ENCODE measurements around the gene MCRIP2. TPM values are rescaled to one million over a fixed set of nuclear protein-coding genes. Genes with fewer than 3 reads are reported as not detected.

The MCRIP2 gene
- total RNA-seq, 2 donors from 2014 or later, result 12.2 to 42.2 TPM

GRCh38 chr16:669666-670065 lies 28.0 kb downstream of the MCRIP2 start:
- no peak overlapping the region for H3K27ac ChIP-seq
- no peak for ATAC-seq (ENCODE audit: insufficient number of reproducible peaks, low FRiP score, low read depth)
- peaks cover 35% of the 10 kb centered on the region for H3K36me3 ChIP-seq
- H3K27me3 ChIP-seq (replicated peaks; ENCODE audit: insufficient read depth), result no peaks in the 10 kb centered on the region
- DNase-seq (ENCODE audit: low spot score), result no peak
- H3K4me3 ChIP-seq, result no peak overlapping the region
- no peak for TF ChIP-seq CTCF (IDR thresholded peaks at IDR 0.05)
- no peaks in the 10 kb centered on the region for H3K9me3 ChIP-seq
- H3K4me1 ChIP-seq (ENCODE audit: control insufficient read depth in 1 of 2, low read depth in 2 of 2), result peaks cover 7 to 19% of the 10 kb centered on the region in 2 donors

DNA sequence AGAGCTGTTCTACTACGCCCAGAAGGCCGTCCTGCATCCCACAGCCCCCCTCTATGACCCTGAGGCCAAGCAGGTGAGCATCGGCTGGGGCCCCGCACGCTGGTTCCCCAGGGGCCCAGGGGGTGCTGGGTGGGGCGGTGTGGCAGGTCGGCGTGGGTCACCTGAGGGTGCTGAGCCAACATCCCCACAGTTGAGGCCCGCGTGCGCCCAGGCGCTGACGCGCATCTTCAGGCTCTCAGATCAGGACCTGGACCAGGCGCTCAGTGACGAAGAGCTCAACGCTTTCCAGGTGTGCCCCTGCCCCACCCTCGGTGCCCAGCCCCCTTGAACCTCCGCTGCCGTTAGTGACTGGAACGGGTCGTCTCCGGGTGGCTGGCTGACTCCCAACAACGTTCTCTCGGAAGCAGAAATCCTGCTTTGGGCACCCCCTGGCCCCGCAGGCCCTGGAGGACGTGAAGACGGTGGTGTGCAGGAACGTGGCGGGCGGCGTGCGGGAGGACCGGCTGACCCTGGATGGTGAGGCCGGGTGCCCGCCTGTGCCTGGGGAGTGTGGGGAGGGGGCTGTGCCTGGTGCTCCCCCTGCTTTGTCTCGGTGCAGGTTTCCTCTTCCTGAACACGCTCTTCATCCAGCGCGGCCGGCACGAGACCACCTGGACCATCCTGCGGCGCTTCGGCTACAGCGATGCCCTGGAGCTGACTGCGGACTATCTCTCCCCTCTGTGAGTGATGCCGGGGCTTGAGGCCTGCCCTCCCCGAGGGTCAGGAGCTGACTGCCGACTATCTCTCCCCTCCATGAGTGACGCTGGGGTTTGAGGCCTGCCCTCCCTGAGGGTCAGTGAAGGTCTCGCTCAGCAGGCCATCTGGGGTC lies 29.1 kb downstream of the MCRIP2 start:
- ATAC-seq (ENCODE audit: insufficient number of reproducible peaks, low FRiP score, low read depth) (no peak), DNase-seq (ENCODE audit: low spot score) (no peak)
- Histone ChIP-seq H3K4me1 (ENCODE audit: control insufficient read depth in 1 of 2, low read depth in 2 of 2) (peaks cover 12 to 27% of the 10 kb centered on the region in 2 donors), H3K4me3 (no peak overlapping the region), H3K9me3 (no peaks in the 10 kb centered on the region), H3K27me3 (replicated peaks; ENCODE audit: insufficient read depth) (no peaks in the 10 kb centered on the region), H3K27ac (no peak overlapping the region), H3K36me3 (peaks cover 35% of the 10 kb centered on the region)
- TF ChIP-seq CTCF (IDR thresholded peaks at IDR 0.05), result no peak

DNA sequence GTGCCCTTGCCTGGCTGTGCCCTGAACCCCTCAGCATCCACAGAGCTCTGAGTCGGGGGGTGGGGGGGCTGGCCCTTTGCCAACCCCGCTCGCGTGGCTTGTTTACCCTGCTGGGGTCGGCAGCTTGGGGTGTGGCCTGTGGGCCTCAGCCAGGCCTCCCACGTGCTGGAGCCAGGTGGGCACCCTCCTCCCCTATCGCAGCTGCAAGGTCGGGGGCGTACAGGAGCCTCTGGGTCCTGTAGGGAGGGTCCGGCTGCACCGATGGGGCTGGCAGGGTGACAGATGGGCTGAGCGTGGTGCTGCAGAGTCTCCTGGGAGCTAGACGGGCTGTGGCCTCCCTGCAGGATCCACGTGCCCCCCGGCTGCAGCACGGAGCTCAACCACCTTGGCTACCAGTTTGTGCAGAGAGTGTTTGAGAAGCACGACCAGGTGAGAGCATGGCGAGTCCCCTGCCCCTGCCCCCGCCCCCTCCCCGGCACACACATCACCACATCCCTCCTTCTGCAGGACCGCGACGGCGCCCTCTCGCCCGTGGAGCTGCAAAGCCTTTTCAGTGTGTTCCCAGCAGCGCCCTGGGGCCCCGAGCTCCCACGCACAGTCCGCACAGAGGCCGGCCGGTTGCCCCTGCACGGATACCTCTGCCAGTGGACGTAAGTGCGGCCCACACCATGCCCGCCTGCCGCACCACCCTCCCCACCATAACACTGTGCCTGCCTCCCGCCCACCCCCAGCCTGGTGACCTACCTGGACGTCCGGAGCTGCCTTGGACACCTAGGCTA lies 29.9 kb downstream of the MCRIP2 start:
- DNase-seq (ENCODE audit: low spot score) (no peak), ATAC-seq (ENCODE audit: insufficient number of reproducible peaks, low FRiP score, low read depth) (no peak)
- peaks cover 12 to 32% of the 10 kb centered on the region in 2 donors for H3K4me1 ChIP-seq (ENCODE audit: control insufficient read depth in 1 of 2, low read depth in 2 of 2)
- H3K27ac ChIP-seq, result no peak overlapping the region
- H3K36me3 ChIP-seq, result peaks cover 35% of the 10 kb centered on the region
- no peaks in the 10 kb centered on the region for H3K27me3 ChIP-seq (replicated peaks; ENCODE audit: insufficient read depth)
- no peak for TF ChIP-seq CTCF (IDR thresholded peaks at IDR 0.05)
- H3K4me3 ChIP-seq, result no peak overlapping the region
- no peaks in the 10 kb centered on the region for H3K9me3 ChIP-seq

- Histone ChIP-seq H3K27me3 (replicated peaks; ENCODE audit: insufficient read depth) (no peaks in the 10 kb centered on the region), H3K27ac (no peak overlapping the region), H3K36me3 (peaks cover 35% of the 10 kb centered on the region), H3K9me3 (no peaks in the 10 kb centered on the region), H3K4me1 (ENCODE audit: control insufficient read depth in 1 of 2, low read depth in 2 of 2) (peaks cover 12 to 30% of the 10 kb centered on the region in 2 donors), H3K4me3 (no peak overlapping the region)
- no peak for TF ChIP-seq CTCF (IDR thresholded peaks at IDR 0.05)
- ATAC-seq (ENCODE audit: insufficient number of reproducible peaks, low FRiP score, low read depth), result no peak
- DNase-seq (ENCODE audit: low spot score), result no peak
Measured at GRCh38 chr16:672371-672770, 30.7 kb downstream of the MCRIP2 start.

- ATAC-seq (ENCODE audit: insufficient number of reproducible peaks, low FRiP score, low read depth) (no peak), DNase-seq (ENCODE audit: low spot score) (no peak)
- Histone ChIP-seq H3K36me3 (peaks cover 35% of the 10 kb centered on the region), H3K4me3 (no peak overlapping the region), H3K27ac (no peak overlapping the region), H3K4me1 (ENCODE audit: control insufficient read depth in 1 of 2, low read depth in 2 of 2) (peaks cover 12 to 27% of the 10 kb centered on the region in 2 donors), H3K9me3 (no peaks in the 10 kb centered on the region), H3K27me3 (replicated peaks; ENCODE audit: insufficient read depth) (no peaks in the 10 kb centered on the region)
- TF ChIP-seq CTCF (IDR thresholded peaks at IDR 0.05), result no peak
Measured at GRCh38 chr16:672851-673250, 31.2 kb downstream of the MCRIP2 start.

All from thoracic aorta (tissue), 2 donors.